Transverse colon (tissue), 3 donors: ENCODE measurements around the gene SLC4A4.

Source experiments
- CTCF ChIP-seq, 5 experiments: fragments of 200-600 bp in 3 of 5; fragments of 450-650 bp in 2 of 5; sonication (generic) in 3 of 5; IDR thresholded peaks; 1 replicate in 2 of 5; 2 replicates in 3 of 5; pipeline ENCODE4 v1.5.1; 2016 to 2017; ENCODE audit warnings: antibody characterized with exemption in 5 of 5, inconsistent platforms in 3 of 5, mild to moderate bottlenecking in 2 of 5, moderate library complexity in 1 of 5
- POLR2A ChIP-seq: fragments of 450-650 bp; IDR thresholded peaks from one replicate; pipeline ENCODE4 v1.6.1; 2016; ENCODE audit warnings: antibody characterized with exemption, mild to moderate bottlenecking, moderate library complexity

- TF ChIP-seq POLR2A (no peak), CTCF (IDR thresholded peaks at IDR 0.05) (no peak)
Measured at GRCh38 chr4:71333960-71334359, 4.9 kb upstream of the SLC4A4 start.
